PC-9 (cell line): Measurements from ENCODE around the gene PLTP.

Experiments
- EZH2 ChIP-seq: fragments of 200-600 bp; sonication (generic); IDR thresholded peaks from 2 replicates; pipeline ENCODE4 v1.8.0; 2017; ENCODE audit warnings: antibody characterized with exemption, low read depth
- TF ChIP-seq, protein P1 (sequence below): fragments of 200-600 bp; sonication (generic); conservative IDR thresholded peaks from 2 replicates; pipeline ENCODE4 v1.6.1; 2017; ENCODE audit warnings: mixed run types, antibody characterized with exemption, mild to moderate bottlenecking, moderate library complexity

DNA sequence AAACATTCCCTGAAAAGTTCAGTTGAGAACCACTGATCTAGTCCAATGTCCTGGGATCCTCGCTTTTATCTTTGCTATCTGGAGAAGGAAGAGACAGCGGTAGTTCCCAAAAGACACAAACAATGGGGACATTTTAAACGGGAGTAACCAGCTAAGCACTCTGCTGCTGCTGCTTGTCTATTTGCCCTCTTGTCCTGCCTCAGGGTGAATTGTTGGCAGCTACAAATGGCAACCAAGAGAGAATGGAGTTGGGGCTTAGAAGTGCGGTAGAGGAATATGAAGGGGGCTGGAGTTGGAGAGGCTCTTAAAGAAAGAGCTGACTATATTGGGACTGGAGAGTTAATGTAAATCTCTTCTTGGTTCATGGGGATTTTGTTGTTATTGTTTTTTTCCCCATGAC, 37.4 kb downstream of the PLTP start:
- TF ChIP-seq EZH2 = no peak
- TF ChIP-seq, protein P1, sequence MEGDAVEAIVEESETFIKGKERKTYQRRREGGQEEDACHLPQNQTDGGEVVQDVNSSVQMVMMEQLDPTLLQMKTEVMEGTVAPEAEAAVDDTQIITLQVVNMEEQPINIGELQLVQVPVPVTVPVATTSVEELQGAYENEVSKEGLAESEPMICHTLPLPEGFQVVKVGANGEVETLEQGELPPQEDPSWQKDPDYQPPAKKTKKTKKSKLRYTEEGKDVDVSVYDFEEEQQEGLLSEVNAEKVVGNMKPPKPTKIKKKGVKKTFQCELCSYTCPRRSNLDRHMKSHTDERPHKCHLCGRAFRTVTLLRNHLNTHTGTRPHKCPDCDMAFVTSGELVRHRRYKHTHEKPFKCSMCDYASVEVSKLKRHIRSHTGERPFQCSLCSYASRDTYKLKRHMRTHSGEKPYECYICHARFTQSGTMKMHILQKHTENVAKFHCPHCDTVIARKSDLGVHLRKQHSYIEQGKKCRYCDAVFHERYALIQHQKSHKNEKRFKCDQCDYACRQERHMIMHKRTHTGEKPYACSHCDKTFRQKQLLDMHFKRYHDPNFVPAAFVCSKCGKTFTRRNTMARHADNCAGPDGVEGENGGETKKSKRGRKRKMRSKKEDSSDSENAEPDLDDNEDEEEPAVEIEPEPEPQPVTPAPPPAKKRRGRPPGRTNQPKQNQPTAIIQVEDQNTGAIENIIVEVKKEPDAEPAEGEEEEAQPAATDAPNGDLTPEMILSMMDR = no peak
